Ovary (tissue), 9 donors: Measurements from ENCODE around the gene NAALADL2. TPM values are rescaled to one million over a fixed set of nuclear protein-coding genes. Genes with fewer than 3 reads are reported as not detected.
"Not testable (repeated sequence)": the region's sequence is repeated elsewhere in the genome, so short reads cannot be mapped to it uniquely, and the experiment has no call there.

Source experiments
- DNase-seq, 5 donors: peaks; one replicate each; pipeline ENCODE4 v3.0.0-alpha.2; 2019 to 2020
- H3K27ac ChIP-seq, 2 donors: fragments of 200-600 bp; one replicate each; pipeline versions ENCODE4 v1.5.1 to v1.8.0; 2019 to 2022
- H3K27me3 ChIP-seq: fragments of 200-600 bp; one replicate; pipeline ENCODE4 v1.8.0; 2022
- H3K36me3 ChIP-seq: fragments of 200-600 bp; sonication (generic); one replicate; pipeline ENCODE4 v1.5.1; 2019
- H3K4me1 ChIP-seq: one replicate; pipeline ENCODE4 v1.8.1; 2013; ENCODE audit warnings: mild to moderate bottlenecking, moderate library complexity; ENCODE audit not compliant: insufficient read depth
- H3K4me3 ChIP-seq: fragments of 200-600 bp; sonication (generic); one replicate; pipeline ENCODE4 v1.5.1; 2017
- H3K9me3 ChIP-seq, 2 donors: fragments of 200-600 bp in 1 of 2; sonication (generic) in 1 of 2; one replicate each; pipeline versions ENCODE4 v1.5.1 to v1.8.1; 2013 to 2019; ENCODE audit warnings: mild to moderate bottlenecking in 1 of 2, moderate library complexity in 1 of 2
- EP300 ChIP-seq: sonication (generic); formaldehyde crosslinking; IDR thresholded peaks from one replicate; pipeline ENCODE4 v1.6.1; 2017; ENCODE audit warnings: antibody characterized with exemption
- POLR2A ChIP-seq: fragments of 450-650 bp; IDR thresholded peaks from one replicate; pipeline ENCODE4 v1.6.1; 2017; ENCODE audit warnings: antibody characterized with exemption, mild to moderate bottlenecking, moderate library complexity
- WGBS, 3 donors: extraction: QIAGEN DNeasy Blood & Tissue Kit in 1 of 3; methylation state at CpG; one replicate each; pipeline versions ENCODE4 v1.1.5 to v1.1.7; 2013 to 2017; 5-methylcytosine and 5-hydroxymethylcytosine counted together
- intact Hi-C, 4 donors: fragments of 100-400 bp; cut with DNase I; formaldehyde crosslinking; loops; one replicate each; pipeline versions ENCODE4 v1.11.0 to v1.15.1; 2022 to 2023
- polyA plus RNA-seq, 2 donors: library from polyadenylated mRNA; stranded (reverse); fragments of 200-250 nt in 1 of 2; fragments of 350-450 nt in 1 of 2; fragmentation: Illumina TruSeq in 1 of 2; extraction: RNeasy Lipid Tissue Mini Kit (QIAGEN cat#74804) in 1 of 2; gene quantifications; one replicate each; pipeline ENCODE4 v1.2.3, GENCODE V29; 2013 to 2014
- total RNA-seq, 7 donors: library from RNA; depleted of rRNA in 2 of 7; stranded (reverse); fragments of >200 nt in 2 of 7; fragmentation: NEBNext Ultra II Directional in 3 of 7; extraction: Animal tissue kit (Norgen Biotek cat#: 25700) in 3 of 7; gene quantifications; one replicate each; pipeline versions ENCODE4 v1.1.0 to v1.2.4, GENCODE V29; 2016 to 2023
- TF ChIP-seq, protein P1 (sequence below), 3 donors: fragments of 450-650 bp in 2 of 3; fragments of 200-600 bp in 1 of 3; IDR thresholded peaks; one replicate each; pipeline versions ENCODE4 v1.5.1 to v1.8.0; 2016 to 2022; ENCODE audit warnings: antibody characterized with exemption in 3 of 3, mild to moderate bottlenecking in 1 of 3
- donor health status: DM: no; HTN: no; CAD: no; lungs with moderate emphysema.
- donor health status: DM: no; HTN: no; CAD: no.
- donor health status: Bipolar disorder and iron deficiency.
- donor health status: DM: yes; HTN: yes; CAD: no.
- donor health status: DM: no; HTN: no; CAD: no.
- donor health status: DM: yes; HTN: yes; CAD: no.

NAALADL2 gene
- total and polyA plus RNA-seq, 9 donors, result 2.3 to 29.3 (median 15.2) TPM

DNA sequence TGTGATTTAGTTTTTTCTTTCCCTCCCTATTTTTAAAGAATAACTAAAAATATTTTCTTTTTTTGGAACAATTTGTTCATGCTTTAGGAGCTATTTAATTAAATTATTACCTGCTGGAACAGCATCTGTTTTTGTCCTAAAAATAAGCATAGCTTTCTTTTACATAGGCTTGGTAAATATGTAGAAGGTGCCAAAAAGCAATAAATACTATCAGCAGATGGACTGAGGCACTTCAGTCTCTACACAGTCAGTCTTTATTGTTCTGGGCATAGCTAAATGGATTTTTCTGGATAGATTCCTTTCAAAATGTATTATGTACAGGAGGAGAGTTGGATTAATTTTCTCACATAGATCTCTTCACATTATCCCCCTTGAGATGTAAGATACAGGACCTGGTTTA is 223.5 kb downstream of the NAALADL2 start:
- H3K36me3 ChIP-seq, result no peaks in the 10 kb centered on the region
- H3K4me3 ChIP-seq, result no peak overlapping the region
- H3K27ac ChIP-seq, result no peak overlapping the region
- TF ChIP-seq POLR2A (no peak), EP300 (no peak)
- TF ChIP-seq, protein P1, sequence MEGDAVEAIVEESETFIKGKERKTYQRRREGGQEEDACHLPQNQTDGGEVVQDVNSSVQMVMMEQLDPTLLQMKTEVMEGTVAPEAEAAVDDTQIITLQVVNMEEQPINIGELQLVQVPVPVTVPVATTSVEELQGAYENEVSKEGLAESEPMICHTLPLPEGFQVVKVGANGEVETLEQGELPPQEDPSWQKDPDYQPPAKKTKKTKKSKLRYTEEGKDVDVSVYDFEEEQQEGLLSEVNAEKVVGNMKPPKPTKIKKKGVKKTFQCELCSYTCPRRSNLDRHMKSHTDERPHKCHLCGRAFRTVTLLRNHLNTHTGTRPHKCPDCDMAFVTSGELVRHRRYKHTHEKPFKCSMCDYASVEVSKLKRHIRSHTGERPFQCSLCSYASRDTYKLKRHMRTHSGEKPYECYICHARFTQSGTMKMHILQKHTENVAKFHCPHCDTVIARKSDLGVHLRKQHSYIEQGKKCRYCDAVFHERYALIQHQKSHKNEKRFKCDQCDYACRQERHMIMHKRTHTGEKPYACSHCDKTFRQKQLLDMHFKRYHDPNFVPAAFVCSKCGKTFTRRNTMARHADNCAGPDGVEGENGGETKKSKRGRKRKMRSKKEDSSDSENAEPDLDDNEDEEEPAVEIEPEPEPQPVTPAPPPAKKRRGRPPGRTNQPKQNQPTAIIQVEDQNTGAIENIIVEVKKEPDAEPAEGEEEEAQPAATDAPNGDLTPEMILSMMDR (IDR thresholded peaks at IDR 0.05), result no peak
- intact Hi-C loops, result no loop called here
- DNase-seq, result no peak
- no peaks in the 10 kb centered on the region for H3K4me1 ChIP-seq
- H3K9me3 ChIP-seq, result no peaks in the 10 kb centered on the region
- H3K27me3 ChIP-seq, result no peaks in the 10 kb centered on the region

DNA sequence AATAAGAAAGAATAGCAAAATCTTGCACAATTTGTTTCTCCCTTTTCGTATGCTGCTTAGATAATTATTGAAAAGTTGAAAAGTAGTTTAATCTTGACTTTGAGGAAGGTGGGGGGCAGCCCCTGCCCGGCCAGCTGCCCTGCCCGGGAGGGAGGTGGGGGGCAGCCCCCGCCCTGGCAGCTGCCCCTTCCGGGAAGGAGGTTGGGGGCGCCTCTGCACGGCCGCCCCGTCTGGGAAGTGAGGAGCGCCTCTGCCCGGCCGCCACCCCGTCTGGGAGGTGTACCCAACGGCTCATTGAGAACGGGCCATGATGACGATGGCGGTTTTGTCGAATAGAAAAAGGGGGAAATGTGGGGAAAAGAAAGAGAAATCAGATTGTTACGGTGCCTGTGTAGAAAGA is 228.0 kb downstream of the NAALADL2 start:
- H3K9me3 ChIP-seq, H3K27ac ChIP-seq, H3K27me3 ChIP-seq, intact Hi-C loops, H3K4me3 ChIP-seq, H3K4me1 ChIP-seq, DNase-seq, H3K36me3 ChIP-seq: not testable (repeated sequence)
- 92 to 97% (median 94%) methylated on average over 19 of the region's 19 CpGs for WGBS, 3 donors

DNA sequence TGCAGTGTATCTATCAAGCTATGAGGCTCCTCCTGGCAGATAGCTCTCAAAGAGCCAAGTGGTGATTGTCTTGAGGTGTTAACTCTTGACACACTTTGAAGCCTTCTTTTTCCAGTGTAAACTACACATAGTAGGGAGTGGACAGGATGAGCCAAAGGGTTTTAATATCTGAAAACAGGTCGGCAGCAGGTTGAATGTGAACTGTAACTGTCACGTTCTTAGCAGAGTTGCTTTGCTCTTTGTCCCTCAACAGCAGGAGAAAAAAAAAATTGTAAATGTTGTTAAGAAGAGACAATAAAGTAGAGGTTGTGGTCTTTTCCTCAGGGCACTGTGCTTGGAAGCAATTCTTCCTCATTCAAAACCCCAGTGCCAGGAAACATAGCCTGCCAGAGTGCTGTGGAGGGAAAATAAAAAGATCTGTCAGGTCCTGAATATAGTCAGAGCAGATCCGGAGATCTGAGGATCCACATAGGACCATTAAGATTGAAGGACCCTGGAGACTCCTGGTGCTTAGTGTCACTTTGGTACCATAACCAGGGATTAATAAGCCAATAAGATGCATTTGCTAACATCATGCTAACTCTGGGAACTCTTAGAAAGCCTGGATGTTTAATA is 229.7 kb downstream of the NAALADL2 start:
- intact Hi-C loops, result no loop called here
- no peaks in the 10 kb centered on the region for H3K27me3 ChIP-seq
- no peaks in the 10 kb centered on the region for H3K4me1 ChIP-seq
- H3K4me3 ChIP-seq, result no peak overlapping the region
- TF ChIP-seq POLR2A, result no peak
- TF ChIP-seq EP300, result no peak
- TF ChIP-seq, protein P1 (IDR thresholded peaks at IDR 0.05), result no peak
- H3K36me3 ChIP-seq, result no peaks in the 10 kb centered on the region
- DNase-seq, result no peak
- WGBS, 3 donors, result 93 to 95% (median 94%) methylated on average over 3 of the region's 3 CpGs
- no peaks in the 10 kb centered on the region for H3K9me3 ChIP-seq
- H3K27ac ChIP-seq, result no peak overlapping the region

DNA sequence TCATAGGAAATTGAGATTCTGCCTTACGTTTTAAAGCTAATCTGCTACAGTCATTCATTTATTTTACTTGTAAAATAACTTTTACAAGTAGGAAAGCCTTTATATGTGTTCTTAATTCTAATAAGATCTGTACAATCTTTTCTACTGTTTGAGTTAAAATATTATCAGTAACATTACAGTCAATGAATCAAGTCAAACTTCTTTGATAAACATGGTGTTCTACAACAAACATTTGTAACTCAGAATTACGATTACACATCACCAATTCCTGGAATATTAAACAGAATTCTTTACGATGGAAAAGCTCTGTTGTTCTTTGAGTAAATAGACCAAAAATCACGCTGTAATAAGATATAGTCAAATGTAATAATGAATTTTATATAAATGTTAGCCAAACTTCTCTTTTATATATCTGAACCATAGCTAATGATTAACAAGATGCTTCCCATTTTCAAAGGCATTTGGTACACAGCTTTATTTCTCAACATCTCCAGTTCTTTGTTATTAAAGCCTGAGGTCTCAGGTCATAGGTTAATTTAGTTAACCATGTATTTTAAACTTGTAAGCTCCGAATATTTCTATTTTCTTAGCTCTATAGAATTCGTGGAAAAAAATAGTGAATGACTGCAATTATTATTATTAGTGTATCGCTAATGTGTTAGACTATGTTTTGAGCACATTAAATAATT is 232.4 kb downstream of the NAALADL2 start:
- 86 to 90% (median 88%) methylated on average over 7 of the region's 7 CpGs for WGBS, 3 donors
- no peak for DNase-seq
- Histone ChIP-seq H3K4me3 (no peak overlapping the region), H3K9me3 (no peaks in the 10 kb centered on the region), H3K36me3 (no peaks in the 10 kb centered on the region), H3K4me1 (no peaks in the 10 kb centered on the region), H3K27ac (no peak overlapping the region), H3K27me3 (no peaks in the 10 kb centered on the region)
- intact Hi-C loops, result no loop called here
- TF ChIP-seq EP300, result no peak
- TF ChIP-seq, protein P1 (IDR thresholded peaks at IDR 0.05), result no peak
- no peak for TF ChIP-seq POLR2A

DNA sequence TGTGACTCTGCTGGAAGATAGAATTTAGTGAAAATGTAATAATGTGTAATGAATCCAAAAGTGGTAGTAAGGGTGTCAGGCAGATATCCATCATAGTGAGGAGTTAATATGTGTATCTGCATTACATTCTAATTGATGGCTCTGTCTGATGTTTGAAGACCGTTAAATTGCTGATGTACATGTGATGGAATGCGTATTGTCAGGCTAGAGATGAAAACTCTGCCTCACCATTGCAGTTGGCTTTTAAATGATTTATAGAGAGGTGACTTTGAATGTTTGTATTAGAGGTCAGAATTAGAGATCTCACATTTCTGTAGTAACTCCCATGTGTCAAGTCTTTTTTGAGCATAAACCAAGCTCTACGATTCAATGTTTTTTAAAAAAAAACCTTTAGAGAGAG is 234.6 kb downstream of the NAALADL2 start:
- H3K27me3 ChIP-seq, result no peaks in the 10 kb centered on the region
- H3K4me1 ChIP-seq, result no peaks in the 10 kb centered on the region
- no peak overlapping the region for H3K27ac ChIP-seq
- intact Hi-C loops, result no loop called here
- no peak overlapping the region for H3K4me3 ChIP-seq
- DNase-seq, result no peak
- 70 to 75% (median 74%) methylated on average over 3 of the region's 3 CpGs for WGBS, 3 donors
- H3K36me3 ChIP-seq, result no peaks in the 10 kb centered on the region
- H3K9me3 ChIP-seq, result no peaks in the 10 kb centered on the region
- TF ChIP-seq EP300 (no peak), POLR2A (no peak)
- TF ChIP-seq, protein P1 (IDR thresholded peaks at IDR 0.05), result no peak
